Measurements from ENCODE around the gene PIEZO1.

Gene PIEZO1

DNA sequence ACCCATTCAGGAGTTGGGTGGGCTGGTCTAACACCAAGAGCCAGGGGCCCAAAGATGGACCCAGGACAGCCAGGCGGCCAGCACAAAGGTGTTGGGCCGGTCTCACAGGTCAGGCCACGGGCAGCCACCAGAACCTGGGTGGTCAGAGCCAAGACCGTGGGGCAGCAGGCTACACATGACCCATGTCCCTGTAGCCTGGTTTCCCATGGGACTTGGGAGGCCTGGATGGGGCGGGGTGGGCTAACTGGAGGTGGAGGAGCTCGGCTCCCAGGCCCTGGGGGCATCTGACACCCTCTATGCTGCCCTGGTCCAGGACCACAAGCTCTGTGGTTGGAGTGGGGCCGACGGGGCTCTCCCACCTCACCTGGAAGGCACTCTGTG is 61.5 kb downstream of the PIEZO1 start:
- intact Hi-C loops (cut with micrococcal nuclease): no loop called here
- Mint-ChIP-seq H3K27ac (no peak overlapping the region), H3K36me3 (ENCODE audit: low read depth) (peaks cover 98% of the 10 kb centered on the region), H3K9me3 (no peaks in the 10 kb centered on the region), H3K4me3 (no peak overlapping the region), H3K4me1 (ENCODE audit: low read depth) (peaks cover 17% of the 10 kb centered on the region), H3K27me3 (no peaks in the 10 kb centered on the region)

DNA sequence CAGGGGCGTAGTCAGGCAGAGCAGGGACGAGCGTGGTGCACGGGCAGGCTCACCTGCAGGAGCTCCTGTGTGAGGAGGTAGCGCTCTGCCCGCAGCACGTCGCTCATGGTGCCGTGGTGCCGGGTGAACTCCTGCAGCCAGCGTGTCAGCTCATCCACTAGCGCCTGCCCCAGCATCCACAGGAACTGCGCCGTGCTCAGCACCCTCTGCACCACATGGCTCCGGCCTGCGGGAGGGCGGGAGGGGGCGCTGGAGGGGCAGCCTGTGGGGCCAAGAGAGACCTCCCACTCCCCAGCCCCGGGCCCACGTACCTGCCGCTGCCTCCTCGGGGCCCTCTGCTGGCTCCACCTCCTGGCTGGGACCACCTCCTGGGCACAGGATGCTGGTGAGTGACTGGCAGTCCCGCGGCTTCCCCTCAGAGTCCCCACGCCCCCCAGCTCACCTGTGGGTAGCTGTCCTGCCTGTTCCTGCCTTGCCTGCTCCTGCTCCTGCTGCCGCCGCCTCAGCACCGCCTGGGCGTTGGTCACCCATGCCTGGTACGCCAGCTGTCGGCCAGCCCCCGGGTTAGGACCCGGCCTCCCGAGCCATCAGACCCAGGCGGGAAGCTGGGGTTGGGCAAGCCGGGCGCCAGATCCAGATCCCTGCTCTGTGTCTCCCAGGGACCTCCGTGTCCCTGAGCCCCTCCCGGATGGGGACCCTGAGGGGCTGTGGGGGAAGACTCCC is 62.1 kb downstream of the PIEZO1 start:
- Mint-ChIP-seq H3K4me3 (no peak overlapping the region), H3K27me3 (no peaks in the 10 kb centered on the region)

DNA sequence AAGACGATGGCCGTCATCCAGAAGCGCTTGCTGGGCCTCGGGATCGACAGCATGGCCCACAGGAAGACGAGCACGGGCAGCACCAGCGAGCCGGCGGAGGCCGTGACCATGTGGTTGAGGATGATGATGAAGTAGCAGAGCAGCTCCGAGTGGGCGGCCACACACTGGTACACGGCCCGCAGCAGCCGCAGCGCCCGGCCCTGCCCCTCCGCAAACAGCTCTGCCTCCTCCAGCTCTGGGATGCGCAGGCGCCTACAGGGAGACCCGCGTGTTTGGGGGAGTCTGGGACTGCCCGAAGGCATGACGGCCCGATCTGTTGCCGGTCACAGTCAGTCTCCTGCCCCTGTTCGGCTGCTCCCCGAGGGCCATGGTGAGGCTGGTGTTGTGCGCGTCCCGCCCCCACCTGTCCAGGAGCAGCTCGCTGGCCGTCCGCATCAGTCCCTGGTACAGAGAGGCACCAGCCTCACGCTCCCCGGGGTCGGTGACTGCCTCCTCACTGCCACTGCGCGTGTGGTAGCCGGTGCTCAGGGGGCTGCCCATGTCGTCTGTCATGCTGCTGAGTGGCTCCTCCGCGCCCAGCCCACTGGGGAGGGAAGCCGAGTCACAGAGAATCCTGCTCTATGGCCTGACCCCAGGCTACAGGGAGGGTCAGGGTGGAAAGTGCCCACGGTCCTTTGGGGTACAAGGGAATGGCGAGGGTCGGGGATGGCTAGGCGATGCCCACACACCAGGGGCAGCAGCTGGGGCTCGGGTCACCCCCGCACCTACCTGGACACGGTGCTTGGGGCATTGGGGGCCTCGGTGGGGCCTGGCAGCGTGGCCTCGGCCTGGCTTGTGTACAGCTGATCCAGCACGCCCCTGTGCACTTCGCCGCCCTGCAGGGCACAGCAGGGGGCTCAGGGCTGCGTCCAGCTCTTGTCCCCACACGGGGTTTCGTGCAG is 62.9 kb downstream of the PIEZO1 start:
- no peak overlapping the region for H3K27ac Mint-ChIP-seq
- peaks cover 100% of the 10 kb centered on the region for H3K36me3 Mint-ChIP-seq (ENCODE audit: low read depth)
- intact Hi-C loops (cut with micrococcal nuclease): no loop called here
- H3K27me3 Mint-ChIP-seq: no peaks in the 10 kb centered on the region
- H3K9me3 Mint-ChIP-seq: no peaks in the 10 kb centered on the region
- H3K4me3 Mint-ChIP-seq: no peak overlapping the region
- peaks cover 17% of the 10 kb centered on the region for H3K4me1 Mint-ChIP-seq (ENCODE audit: low read depth)

More for the DNA sequence above, 62.1 kb downstream of the PIEZO1 start:
- peaks cover 17% of the 10 kb centered on the region for H3K4me1 Mint-ChIP-seq (ENCODE audit: low read depth)
- intact Hi-C loops (cut with micrococcal nuclease): no loop called here
- no peak overlapping the region for H3K27ac Mint-ChIP-seq
- peaks cover 100% of the 10 kb centered on the region for H3K36me3 Mint-ChIP-seq (ENCODE audit: low read depth)
- H3K9me3 Mint-ChIP-seq: no peaks in the 10 kb centered on the region

DNA sequence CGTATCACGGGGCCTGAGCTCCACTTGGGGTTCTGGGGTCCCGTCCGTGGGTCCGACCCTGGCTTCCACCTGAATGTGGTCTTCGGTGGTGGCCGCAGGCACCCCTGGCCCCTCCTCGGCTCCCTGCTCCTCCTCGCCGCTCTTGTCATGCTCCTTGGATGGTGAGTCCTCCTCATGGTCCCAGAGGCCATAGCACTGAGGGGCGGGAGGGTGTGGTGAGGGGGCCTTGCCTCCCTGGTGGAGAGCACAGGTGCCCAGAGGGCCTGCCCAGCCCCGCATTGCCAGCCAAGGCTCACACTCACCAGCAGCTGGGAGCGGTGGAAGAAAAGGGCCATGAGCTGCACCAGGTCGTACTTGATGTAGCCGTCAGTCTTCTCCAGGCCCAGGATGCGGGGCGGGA is 63.8 kb downstream of the PIEZO1 start:
- Mint-ChIP-seq H3K27ac (no peak overlapping the region), H3K4me3 (no peak overlapping the region), H3K9me3 (no peaks in the 10 kb centered on the region), H3K4me1 (ENCODE audit: low read depth) (peaks cover 17% of the 10 kb centered on the region), H3K27me3 (no peaks in the 10 kb centered on the region), H3K36me3 (ENCODE audit: low read depth) (peaks cover 100% of the 10 kb centered on the region)
- intact Hi-C loops (cut with micrococcal nuclease): no loop called here

DNA sequence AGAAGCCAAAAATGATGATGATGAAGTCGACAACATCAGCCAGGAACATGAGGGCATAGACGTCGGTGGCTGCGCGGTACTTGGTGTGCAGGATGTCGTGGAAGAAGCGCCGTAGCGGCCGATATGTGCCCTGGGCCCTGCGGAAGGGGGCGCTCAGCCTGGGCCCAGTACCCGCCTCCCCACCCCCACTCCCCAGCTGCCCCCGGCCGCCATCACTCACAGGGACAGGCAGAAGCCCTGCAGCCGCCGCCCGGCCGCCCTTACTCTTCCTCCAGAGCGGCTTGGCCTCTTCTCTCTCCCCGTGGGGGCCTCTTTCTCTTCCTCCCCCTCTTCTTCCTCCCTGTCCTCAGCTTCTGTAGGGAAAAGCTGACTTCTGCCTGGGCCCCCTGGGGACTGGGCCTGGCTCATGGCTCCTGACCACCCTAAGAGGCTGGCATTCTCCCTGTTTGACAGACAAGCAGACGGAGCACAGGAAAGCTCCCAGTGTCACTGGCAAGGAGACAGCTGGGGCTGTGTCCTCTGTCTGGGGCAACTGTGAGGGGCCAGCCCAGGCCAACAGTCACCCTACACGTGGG is 64.5 kb downstream of the PIEZO1 start:
- Mint-ChIP-seq H3K4me1 (ENCODE audit: low read depth) (peaks cover 17% of the 10 kb centered on the region), H3K27ac (no peak overlapping the region), H3K27me3 (no peaks in the 10 kb centered on the region), H3K9me3 (no peaks in the 10 kb centered on the region), H3K4me3 (no peak overlapping the region), H3K36me3 (ENCODE audit: low read depth) (peaks cover 100% of the 10 kb centered on the region)
- intact Hi-C loops (cut with micrococcal nuclease): no loop called here

DNA sequence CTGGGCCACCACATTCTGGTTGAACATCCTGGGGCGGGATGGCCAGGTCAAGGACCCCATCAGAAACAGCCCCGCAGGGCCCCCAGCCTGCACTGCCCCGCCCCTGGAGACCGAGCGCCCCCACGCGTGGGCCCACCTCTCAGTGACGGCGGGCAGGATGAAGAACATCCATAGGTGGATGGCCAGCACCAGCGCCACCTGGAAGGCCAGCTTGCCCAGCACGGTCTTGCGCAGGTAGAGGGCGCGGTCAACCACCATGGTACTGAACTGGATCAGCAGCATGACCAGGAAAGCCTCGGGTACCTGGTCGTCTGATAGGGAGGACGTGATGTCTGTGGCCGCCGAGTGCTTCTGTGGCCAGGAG is 65.1 kb downstream of the PIEZO1 start:
- intact Hi-C loops (cut with micrococcal nuclease): no loop called here
- H3K4me3 Mint-ChIP-seq: no peak overlapping the region
- H3K36me3 Mint-ChIP-seq (ENCODE audit: low read depth): peaks cover 100% of the 10 kb centered on the region
- H3K27ac Mint-ChIP-seq: no peak overlapping the region
- peaks cover 17% of the 10 kb centered on the region for H3K4me1 Mint-ChIP-seq (ENCODE audit: low read depth)
- H3K9me3 Mint-ChIP-seq: no peaks in the 10 kb centered on the region
- no peaks in the 10 kb centered on the region for H3K27me3 Mint-ChIP-seq

DNA sequence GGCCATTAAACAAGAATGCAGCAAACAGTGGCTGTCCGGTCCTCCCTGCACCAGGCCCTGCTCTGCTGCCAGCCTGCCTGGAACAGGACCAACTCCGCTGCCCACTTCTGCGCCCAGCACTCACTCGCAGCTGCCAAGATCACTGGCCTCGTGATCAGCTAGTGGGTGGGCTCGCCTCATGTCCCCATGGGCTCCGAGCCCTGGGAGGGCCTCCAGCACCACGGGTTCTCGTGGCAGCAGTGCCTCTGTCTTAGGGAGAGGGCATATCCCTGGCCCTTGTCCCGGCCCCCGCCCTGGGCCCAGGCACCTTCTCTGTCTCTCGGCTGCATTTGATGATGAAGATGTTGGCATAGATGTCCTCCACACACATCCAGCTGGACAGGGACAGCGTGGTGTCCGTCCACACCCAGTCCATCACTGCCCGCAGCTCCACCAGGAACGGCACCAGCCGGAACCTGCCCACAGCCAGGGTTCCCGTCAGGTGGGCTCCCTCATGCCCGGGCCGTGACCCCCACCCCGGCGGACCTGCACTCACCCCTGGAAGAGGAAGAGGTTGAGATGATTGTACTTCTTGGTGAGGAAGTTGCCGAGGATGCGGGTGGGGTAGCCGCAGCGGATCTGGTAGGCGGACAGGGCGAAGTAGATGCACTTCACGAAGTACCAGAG is 65.6 kb downstream of the PIEZO1 start:
- Mint-ChIP-seq H3K27ac (no peak overlapping the region), H3K9me3 (no peaks in the 10 kb centered on the region), H3K4me3 (no peak overlapping the region), H3K4me1 (ENCODE audit: low read depth) (peaks cover 17% of the 10 kb centered on the region), H3K36me3 (ENCODE audit: low read depth) (peaks cover 100% of the 10 kb centered on the region), H3K27me3 (no peaks in the 10 kb centered on the region)
- intact Hi-C loops (cut with micrococcal nuclease): no loop called here

DNA sequence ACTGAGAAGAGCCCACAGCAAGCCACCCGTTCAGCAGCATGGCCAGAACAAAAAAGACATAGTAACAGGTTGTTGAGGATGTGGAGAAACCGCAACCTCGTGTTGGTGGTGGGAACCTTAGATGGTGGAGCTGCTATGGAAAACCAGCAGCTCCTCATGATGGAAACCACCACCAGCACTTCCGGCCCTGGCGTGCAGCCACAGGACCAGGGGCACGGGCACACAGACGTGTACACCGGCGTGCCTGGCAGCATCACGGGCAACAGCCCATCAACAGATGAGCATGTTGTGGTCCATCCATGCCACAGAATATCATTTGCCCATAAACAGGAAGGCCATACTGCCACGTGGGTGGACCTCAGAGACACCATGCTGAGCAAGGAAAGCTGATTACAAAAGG is 66.8 kb downstream of the PIEZO1 start:
- Mint-ChIP-seq H3K4me1 (ENCODE audit: low read depth) (peaks cover 17% of the 10 kb centered on the region), H3K36me3 (ENCODE audit: low read depth) (peaks cover 100% of the 10 kb centered on the region), H3K27ac (peak overlapping the region; percentile 30), H3K4me3 (no peak overlapping the region), H3K9me3 (no peaks in the 10 kb centered on the region), H3K27me3 (no peaks in the 10 kb centered on the region)
- intact Hi-C loops (cut with micrococcal nuclease): no loop called here

DNA sequence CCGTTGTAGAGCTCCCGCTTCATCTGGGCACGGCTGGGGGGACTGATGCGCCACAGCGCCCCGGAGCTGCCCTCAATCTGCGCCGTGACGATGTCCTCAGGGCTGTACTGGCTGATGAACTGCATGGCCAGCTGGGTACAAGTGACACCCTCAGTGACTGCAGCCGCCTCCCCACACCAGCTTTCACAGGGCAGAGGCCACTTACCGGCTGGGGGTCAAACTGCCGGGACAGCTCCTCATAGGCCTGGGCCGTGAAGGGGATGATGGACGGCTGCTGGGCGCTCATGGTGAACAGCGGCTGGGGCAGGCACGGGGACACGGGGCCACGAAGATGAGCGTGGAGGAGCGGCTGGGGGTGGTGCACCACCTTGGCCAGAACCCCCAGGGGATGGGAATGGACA is 68.4 kb downstream of the PIEZO1 start:
- intact Hi-C loops (cut with micrococcal nuclease): no loop called here
- no peak overlapping the region for H3K4me3 Mint-ChIP-seq
- no peak overlapping the region for H3K27ac Mint-ChIP-seq
- no peaks in the 10 kb centered on the region for H3K27me3 Mint-ChIP-seq
- H3K36me3 Mint-ChIP-seq (ENCODE audit: low read depth): peaks cover 96% of the 10 kb centered on the region
- H3K9me3 Mint-ChIP-seq: no peaks in the 10 kb centered on the region
- H3K4me1 Mint-ChIP-seq (ENCODE audit: low read depth): peaks cover 17% of the 10 kb centered on the region

DNA sequence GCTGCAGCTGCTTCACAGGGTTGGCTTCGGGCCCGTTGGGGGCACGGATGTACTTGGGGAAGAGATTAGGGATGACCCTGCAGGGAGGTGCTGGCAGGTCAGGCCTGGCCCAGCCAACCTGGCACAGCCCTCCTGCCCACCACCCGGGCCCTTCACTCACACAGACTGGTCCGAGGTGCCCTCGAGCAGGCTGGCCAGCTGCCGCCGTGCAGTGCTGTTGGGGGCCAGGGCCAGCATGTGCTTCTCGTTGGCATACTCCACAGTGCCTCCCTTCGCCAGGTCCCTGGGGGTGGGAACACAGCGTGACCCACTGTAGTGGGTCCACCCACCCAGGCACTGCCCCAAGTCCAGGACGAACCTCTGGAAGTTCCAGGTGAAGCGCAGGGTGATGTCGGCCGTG is 68.8 kb downstream of the PIEZO1 start:
- intact Hi-C loops (cut with micrococcal nuclease): no loop called here
- Mint-ChIP-seq H3K27me3 (no peaks in the 10 kb centered on the region), H3K9me3 (no peaks in the 10 kb centered on the region), H3K27ac (no peak overlapping the region), H3K4me1 (ENCODE audit: low read depth) (peaks cover 17% of the 10 kb centered on the region), H3K4me3 (no peak overlapping the region), H3K36me3 (ENCODE audit: low read depth) (peaks cover 94% of the 10 kb centered on the region)

DNA sequence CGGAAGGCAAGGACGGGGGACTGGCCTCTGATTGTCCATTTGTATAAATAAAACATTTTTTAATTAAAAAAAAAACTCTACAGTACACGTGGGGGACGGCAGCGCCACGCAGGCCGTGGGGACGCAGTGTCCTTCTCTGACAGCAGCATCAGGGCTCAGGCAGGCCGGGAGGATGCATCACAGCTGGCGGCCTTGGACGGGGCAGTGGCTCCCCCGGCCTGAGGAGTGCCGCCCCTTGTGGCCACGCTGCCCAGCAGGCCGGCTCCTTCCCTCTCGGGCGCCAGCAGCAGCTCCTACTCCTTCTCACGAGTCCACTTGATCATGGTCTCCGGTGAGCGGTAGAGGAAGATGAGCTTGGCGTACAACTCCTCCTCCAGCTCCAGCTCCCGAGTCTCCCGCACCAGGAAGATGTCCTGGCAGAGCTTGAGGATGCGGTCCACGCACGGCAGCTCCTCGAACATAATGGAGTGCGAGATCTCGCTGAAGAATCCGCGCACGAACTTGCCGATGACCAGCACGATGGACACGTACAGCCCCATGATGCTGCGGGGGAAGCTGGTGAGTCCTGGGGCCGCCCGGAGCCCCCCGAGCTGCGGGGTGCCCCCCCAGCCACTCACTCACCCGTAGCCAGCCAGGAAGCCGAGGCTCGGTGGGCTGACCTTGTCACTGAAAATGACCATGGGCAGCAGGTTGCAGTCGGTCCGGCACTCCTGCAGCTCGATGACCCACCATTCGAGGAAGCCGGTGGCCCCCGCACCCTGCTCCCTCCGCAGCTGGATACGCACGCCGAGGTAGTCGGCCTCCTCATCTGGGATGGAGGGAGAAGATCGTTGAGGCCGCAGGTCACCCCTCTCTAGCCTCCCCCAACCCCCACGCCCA is 69.5 kb downstream of the PIEZO1 start:
- intact Hi-C loops (cut with micrococcal nuclease): no loop called here
- Mint-ChIP-seq H3K36me3 (ENCODE audit: low read depth) (peaks cover 94% of the 10 kb centered on the region), H3K27ac (no peak overlapping the region), H3K27me3 (no peaks in the 10 kb centered on the region), H3K9me3 (no peaks in the 10 kb centered on the region), H3K4me3 (no peak overlapping the region), H3K4me1 (ENCODE audit: low read depth) (peaks cover 20% of the 10 kb centered on the region)

DNA sequence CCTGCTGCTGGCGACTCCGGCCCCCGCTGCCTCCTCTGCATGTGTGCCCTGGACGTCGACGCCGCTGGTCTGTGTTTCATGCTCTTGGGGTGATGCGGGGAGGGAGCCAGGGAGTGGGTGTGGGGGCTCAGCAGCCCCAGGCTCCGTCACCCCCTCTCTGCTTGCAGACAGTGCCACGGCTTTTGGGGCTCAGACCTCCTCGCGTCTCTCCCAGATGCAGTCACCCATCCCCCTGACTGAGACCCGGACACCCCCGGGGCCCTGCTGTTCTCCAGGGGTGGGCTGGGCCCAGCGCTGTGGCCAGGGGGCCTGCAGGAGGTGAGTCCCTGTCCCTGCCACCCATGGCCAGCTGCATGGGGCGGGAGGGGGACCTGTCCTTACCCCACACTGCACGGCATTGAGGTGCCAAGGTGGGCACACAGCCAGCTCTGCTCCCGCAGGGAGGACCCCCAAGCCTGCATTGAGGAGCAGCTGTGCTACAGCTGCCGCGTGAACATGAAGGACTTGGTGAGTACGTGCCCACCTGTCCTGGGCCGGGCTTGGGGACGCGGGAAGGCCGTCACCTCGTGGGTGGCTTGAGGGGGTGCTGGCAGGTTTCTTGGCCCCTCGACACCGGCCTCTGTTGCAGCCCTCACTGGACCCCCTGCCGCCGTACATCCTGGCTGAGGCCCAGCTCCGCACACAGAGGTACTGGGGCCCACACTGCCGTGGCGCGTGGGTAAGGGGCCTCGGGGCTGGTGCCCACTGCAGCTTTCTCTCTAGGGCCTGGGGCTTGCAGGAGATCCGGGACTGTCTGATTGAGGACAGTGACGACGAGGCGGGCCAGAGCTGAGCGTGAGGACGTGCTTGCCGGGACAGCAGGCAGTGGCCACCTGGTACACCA is 70.4 kb downstream of the PIEZO1 start:
- H3K27ac Mint-ChIP-seq: no peak overlapping the region
- H3K36me3 Mint-ChIP-seq (ENCODE audit: low read depth): peaks cover 94% of the 10 kb centered on the region
- H3K9me3 Mint-ChIP-seq: no peaks in the 10 kb centered on the region
- H3K27me3 Mint-ChIP-seq: no peaks in the 10 kb centered on the region
- H3K4me3 Mint-ChIP-seq: no peak overlapping the region
- intact Hi-C loops (cut with micrococcal nuclease): no loop called here
- peaks cover 17% of the 10 kb centered on the region for H3K4me1 Mint-ChIP-seq (ENCODE audit: low read depth)

All from dendritic cell treated with granulocyte-macrophage colony-stimulating factor and Interleukin-4, amounts not matched to agents 40 ng/mL and 50 ng/mL, for 4 days (primary cell).